GM18909 (cell line): ENCODE results near the gene MAPK14.
"Not testable (repeated sequence)": the region's sequence is repeated elsewhere in the genome, so short reads cannot be mapped to it uniquely, and the experiment has no call there.

Experiments used
- ATAC-seq: cut with Tn5 transposase; IDR thresholded peaks from one replicate; pipeline ENCODE4 v1.9.1; 2021; ENCODE audit warnings: mild to moderate bottlenecking; ENCODE audit not compliant: unreplicated experiment, poor library complexity

The MAPK14 gene

GRCh38 chr6:36027501-36028087 is at the start of gene MAPK14:
Gene MAPK14, plus strand, starts transcription at chr6:36027808. Its CDS starts 350 bp downstream, at chr6:36028158.
- ATAC-seq, result peak; percentile 89

- ATAC-seq, result not testable (repeated sequence)
Observed at GRCh38 chr6:35980126-35980525, 47.5 kb upstream of the MAPK14 start.

DNA sequence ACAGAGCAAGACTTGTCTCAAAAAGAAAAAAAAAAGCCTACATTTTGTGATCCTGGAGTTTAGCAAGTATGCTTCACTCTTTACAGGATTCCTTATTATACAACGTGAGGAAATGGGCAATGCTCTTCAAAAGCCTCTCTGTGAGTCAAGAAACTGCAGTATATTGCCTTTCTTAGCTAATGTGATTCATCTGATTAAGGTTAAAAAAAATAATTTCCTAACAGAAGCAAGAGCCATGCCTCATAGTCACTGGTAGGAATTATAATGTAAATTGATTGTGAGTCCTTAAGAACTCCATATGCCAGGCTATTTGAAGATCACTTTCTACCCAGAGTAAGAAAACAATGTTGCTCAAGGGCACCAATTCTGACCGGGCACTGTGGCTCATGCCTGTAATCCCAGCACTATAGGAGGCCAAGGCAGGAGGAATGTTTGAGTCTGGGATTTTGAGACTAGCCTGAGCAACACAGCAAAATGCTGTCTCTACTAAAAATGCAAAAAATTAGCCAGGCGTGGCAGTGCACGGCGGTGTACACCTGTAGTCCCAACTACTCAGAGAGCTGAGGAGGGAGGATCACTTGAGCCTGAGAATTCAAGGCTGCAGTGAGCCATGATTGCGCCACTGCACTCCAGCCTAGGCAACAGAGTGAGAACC is 46.5 kb upstream of the MAPK14 start:
- ATAC-seq, result no peak

GRCh38 chr6:35984701-35985100 is 42.9 kb upstream of the MAPK14 start:
- no peak for ATAC-seq

GRCh38 chr6:35988047-35988446 is 39.6 kb upstream of the MAPK14 start:
- ATAC-seq, result not testable (repeated sequence)

DNA sequence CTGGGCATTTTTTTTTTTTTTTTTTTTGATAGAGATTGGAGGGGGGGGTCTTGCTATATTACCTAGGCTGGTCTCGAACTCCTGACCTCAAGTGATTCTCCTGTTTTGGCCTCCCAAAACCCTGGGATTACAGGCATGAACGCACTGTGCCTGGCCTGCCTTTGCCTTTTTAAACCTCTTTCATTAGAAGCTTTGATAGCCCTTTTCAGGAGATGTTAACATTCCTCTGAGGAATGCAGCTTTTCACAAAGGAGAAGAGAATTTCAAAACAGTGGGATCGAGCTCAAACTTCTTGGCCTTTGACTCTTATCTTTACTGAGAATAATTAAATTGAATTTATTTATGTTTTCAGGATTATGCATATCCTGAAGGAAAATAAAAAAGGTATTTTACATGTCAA is 34.5 kb upstream of the MAPK14 start:
- ATAC-seq, result no peak

GRCh38 chr6:36000451-36000850 is 27.2 kb upstream of the MAPK14 start:
- ATAC-seq, result no peak

DNA sequence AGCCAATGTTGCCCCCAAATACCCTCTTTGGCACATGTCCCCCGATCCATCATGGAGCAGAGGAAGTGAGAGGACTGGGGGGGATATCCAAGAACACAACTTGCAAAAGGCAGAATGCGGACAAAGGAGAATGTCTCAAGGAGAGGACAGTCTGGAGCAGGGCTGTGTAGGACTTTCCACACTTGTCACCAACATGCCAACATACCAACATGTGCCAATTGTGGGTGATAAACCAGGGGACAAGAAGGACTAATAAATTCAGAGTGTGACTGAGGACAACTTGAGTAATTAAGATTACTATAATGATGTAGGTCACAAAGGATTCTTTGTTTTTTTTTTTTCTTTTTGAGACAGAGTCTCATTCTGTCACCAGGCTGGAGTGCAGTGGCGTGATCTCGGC is 11.9 kb upstream of the MAPK14 start:
- no peak for ATAC-seq

- ATAC-seq, result no peak
Observed at GRCh38 chr6:36018339-36018738, 9.3 kb upstream of the MAPK14 start.

DNA sequence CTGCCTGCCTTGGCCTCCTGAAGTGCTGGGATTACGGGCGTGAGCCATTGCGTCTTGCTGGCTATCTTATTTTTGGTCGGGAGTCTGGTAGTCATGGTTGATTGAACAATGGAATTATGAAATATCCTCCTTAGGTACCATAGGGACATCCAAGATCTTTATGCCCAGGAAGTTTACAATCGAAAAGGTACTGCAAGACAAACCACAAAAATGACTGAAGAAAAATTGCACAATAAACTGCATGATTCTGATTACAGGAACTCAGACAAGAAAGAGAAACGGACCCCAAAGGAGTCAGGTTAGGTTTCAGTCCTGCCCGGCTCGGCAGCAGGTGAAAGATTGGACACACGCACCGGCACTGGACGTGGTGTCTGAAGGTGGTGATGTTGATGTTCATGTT is 8.4 kb upstream of the MAPK14 start:
- no peak for ATAC-seq

GRCh38 chr6:36020154-36020553 is 7.5 kb upstream of the MAPK14 start:
- ATAC-seq, result no peak

GRCh38 chr6:36023996-36024795 is 3.4 kb upstream of the MAPK14 start, which contains the start of gene SLC26A8:
Gene SLC26A8, minus strand, starts transcription at chr6:36024641. Its CDS starts 4,934 bp downstream, at chr6:36019707.
- no peak for ATAC-seq

- no peak for ATAC-seq
Observed at GRCh38 chr6:36025260-36025931, 2.2 kb upstream of the MAPK14 start.

- ATAC-seq, result no peak
Observed at GRCh38 chr6:36025932-36026327, 1.7 kb upstream of the MAPK14 start.

GRCh38 chr6:36028088-36028876 is 674 bp downstream of the MAPK14 start:
- peak; percentile 24 for ATAC-seq

- no peak for ATAC-seq
Observed at GRCh38 chr6:36028877-36029324, 1.3 kb downstream of the MAPK14 start.

DNA sequence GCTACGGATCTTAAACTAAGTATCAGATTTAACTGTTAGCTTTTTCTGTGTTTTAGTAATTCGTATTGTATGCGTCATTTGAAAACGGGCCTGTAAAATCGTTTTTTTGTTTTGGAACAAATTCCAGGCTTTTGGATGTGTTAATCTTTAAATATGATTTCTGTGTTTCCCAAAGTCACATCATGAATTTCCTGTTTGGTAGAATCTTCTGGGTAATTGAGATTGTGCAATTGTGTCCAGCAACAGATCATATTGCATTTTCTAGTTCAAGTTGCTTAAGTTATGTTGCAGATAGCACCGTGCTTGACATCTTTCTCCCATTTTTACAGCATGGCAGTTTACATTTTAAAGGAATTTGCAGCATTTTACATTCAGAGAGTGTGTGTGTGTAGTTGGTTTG is 1.9 kb downstream of the MAPK14 start:
- ATAC-seq, result no peak

- ATAC-seq, result no peak
Observed at GRCh38 chr6:36032261-36032660, 4.7 kb downstream of the MAPK14 start.

GRCh38 chr6:36033144-36033543 is 5.5 kb downstream of the MAPK14 start:
- not testable (repeated sequence) for ATAC-seq

GRCh38 chr6:36033935-36034334 is 6.3 kb downstream of the MAPK14 start:
- ATAC-seq, result no peak
